ENCODE measurements around the gene SYT12.

SYT12 gene

DNA sequence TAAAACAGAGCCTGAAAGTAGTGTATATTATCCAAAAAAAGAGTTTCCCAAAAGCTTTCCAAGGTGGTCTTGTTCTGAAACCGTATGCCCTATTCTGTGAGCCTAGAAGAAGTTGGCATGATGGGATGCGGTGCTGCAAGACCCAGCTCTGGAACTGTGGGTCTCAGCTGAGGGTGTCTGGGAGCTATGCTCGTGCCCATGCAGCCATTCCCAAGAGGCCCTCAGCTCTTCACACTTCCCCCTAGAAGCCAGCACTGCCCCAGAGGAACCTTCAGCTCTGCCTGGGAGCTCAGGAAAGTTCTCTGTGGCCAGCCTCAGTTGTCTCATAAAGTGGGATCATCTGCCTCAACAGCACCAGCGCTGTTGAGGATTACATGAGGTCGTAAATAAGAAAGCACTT, 6.4 kb upstream of the SYT12 start:
- H3K27ac ChIP-seq (ENCODE audit: low read depth, low read length): no peak overlapping the region
- H3K4me3 ChIP-seq (ENCODE audit: low read length): no peak overlapping the region
- no peaks in the 10 kb centered on the region for H3K4me1 ChIP-seq (ENCODE audit: control insufficient read depth, low read length)
- no peaks in the 10 kb centered on the region for H3K79me2 ChIP-seq (ENCODE audit: control insufficient read depth, low read length)
- no peaks in the 10 kb centered on the region for H4K20me1 ChIP-seq (ENCODE audit: control insufficient read depth, insufficient read depth, low read depth, low read length)
- no peak overlapping the region for H3K4me2 ChIP-seq (ENCODE audit: low read length)
- H3K36me3 ChIP-seq (ENCODE audit: control insufficient read depth, low read length): no peaks in the 10 kb centered on the region
- peaks cover 38% of the 10 kb centered on the region for H3K27me3 ChIP-seq (ENCODE audit: control insufficient read depth, low read length)
- no peaks in the 10 kb centered on the region for H3K9me2 ChIP-seq (replicated peaks; ENCODE audit: control insufficient read depth, low read length)
- H3F3A ChIP-seq (ENCODE audit: control insufficient read depth, insufficient read depth): no peaks in the 10 kb centered on the region
- no peaks in the 10 kb centered on the region for H3K9me3 ChIP-seq (ENCODE audit: control insufficient read depth, insufficient read depth, low read length)
- TF ChIP-seq, protein P1, sequence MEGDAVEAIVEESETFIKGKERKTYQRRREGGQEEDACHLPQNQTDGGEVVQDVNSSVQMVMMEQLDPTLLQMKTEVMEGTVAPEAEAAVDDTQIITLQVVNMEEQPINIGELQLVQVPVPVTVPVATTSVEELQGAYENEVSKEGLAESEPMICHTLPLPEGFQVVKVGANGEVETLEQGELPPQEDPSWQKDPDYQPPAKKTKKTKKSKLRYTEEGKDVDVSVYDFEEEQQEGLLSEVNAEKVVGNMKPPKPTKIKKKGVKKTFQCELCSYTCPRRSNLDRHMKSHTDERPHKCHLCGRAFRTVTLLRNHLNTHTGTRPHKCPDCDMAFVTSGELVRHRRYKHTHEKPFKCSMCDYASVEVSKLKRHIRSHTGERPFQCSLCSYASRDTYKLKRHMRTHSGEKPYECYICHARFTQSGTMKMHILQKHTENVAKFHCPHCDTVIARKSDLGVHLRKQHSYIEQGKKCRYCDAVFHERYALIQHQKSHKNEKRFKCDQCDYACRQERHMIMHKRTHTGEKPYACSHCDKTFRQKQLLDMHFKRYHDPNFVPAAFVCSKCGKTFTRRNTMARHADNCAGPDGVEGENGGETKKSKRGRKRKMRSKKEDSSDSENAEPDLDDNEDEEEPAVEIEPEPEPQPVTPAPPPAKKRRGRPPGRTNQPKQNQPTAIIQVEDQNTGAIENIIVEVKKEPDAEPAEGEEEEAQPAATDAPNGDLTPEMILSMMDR (IDR thresholded peaks at IDR 0.05; ENCODE audit: low read depth, low read length, poor library complexity, severe bottlenecking): no peak
- TF ChIP-seq EZH2phosphoT487 (IDR thresholded peaks at IDR 0.05; ENCODE audit: borderline replicate concordance, low read length): no peak

DNA sequence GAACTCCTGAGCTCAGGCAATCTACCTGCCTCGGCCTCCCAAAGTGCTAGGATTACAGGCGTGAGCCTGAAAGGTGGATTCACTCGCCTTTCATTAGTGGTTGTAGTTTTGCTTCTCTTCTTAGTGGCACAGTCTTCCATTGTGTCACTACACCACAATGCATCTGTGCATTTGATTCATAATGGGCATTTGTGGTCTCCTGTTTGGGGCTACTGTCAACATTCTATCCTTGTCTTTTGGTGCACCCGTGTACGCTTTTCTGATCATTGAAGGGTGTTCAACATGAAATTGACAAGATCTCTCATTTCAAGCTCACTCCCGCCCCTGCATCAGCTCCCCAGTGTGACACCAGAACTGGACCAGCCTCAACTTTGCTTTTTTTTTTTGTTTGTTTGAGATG, 2.0 kb upstream of the SYT12 start:
- TF ChIP-seq EZH2phosphoT487 (IDR thresholded peaks at IDR 0.05; ENCODE audit: borderline replicate concordance, low read length): no peak
- TF ChIP-seq, protein P1 (IDR thresholded peaks at IDR 0.05; ENCODE audit: low read depth, low read length, poor library complexity, severe bottlenecking): no peak
- Histone ChIP-seq H3F3A (ENCODE audit: control insufficient read depth, insufficient read depth) (no peaks in the 10 kb centered on the region), H3K4me2 (ENCODE audit: low read length) (no peak overlapping the region), H3K4me1 (ENCODE audit: control insufficient read depth, low read length) (peaks cover 20% of the 10 kb centered on the region), H3K9me2 (replicated peaks; ENCODE audit: control insufficient read depth, low read length) (no peaks in the 10 kb centered on the region), H3K36me3 (ENCODE audit: control insufficient read depth, low read length) (no peaks in the 10 kb centered on the region), H3K79me2 (ENCODE audit: control insufficient read depth, low read length) (no peaks in the 10 kb centered on the region), H3K27ac (ENCODE audit: low read depth, low read length) (no peak overlapping the region), H3K9me3 (ENCODE audit: control insufficient read depth, insufficient read depth, low read length) (no peaks in the 10 kb centered on the region), H3K27me3 (ENCODE audit: control insufficient read depth, low read length) (peaks cover 55% of the 10 kb centered on the region), H3K4me3 (ENCODE audit: low read length) (no peak overlapping the region), H4K20me1 (ENCODE audit: control insufficient read depth, insufficient read depth, low read depth, low read length) (no peaks in the 10 kb centered on the region)

DNA sequence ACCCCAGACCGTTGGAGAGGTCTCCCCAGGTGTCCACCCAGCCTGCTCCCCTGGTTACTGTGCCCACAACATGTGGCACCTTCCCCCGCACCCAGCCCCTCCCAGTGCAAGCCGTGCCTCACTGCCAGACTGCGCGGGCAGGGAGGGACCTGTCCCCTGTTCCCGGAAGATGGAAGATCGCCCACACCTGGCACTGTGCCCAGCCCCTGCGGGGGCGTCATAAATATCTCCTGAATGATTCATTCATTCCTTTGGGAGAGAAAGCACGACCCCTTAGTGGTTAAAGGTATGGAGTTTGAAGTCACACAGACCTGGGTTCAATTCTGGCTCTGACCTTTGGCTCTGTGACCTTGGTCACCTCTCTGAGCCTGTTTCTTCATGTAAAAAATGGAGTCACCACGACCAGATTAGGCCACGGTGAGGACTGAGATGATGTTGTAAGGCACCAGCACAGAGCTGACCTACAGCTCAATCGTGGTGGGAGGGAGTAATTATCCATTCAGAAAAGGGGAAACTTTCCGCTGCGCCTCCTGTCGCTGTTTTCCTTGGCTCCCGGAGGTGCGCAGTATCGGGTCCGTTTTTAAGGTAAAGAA, 497 bp upstream of the SYT12 start:
- H3K9me3 ChIP-seq (ENCODE audit: control insufficient read depth, insufficient read depth, low read length): no peaks in the 10 kb centered on the region
- H3F3A ChIP-seq (ENCODE audit: control insufficient read depth, insufficient read depth): no peaks in the 10 kb centered on the region
- H3K36me3 ChIP-seq (ENCODE audit: control insufficient read depth, low read length): no peaks in the 10 kb centered on the region
- H3K27me3 ChIP-seq (ENCODE audit: control insufficient read depth, low read length): peaks cover 54% of the 10 kb centered on the region
- H3K9me2 ChIP-seq (replicated peaks; ENCODE audit: control insufficient read depth, low read length): no peaks in the 10 kb centered on the region
- no peaks in the 10 kb centered on the region for H3K79me2 ChIP-seq (ENCODE audit: control insufficient read depth, low read length)
- no peak overlapping the region for H3K4me3 ChIP-seq (ENCODE audit: low read length)
- no peak overlapping the region for H3K4me2 ChIP-seq (ENCODE audit: low read length)
- no peaks in the 10 kb centered on the region for H4K20me1 ChIP-seq (ENCODE audit: control insufficient read depth, insufficient read depth, low read depth, low read length)
- H3K27ac ChIP-seq (ENCODE audit: low read depth, low read length): no peak overlapping the region
- H3K4me1 ChIP-seq (ENCODE audit: control insufficient read depth, low read length): peaks cover 29% of the 10 kb centered on the region
- TF ChIP-seq, protein P1 (IDR thresholded peaks at IDR 0.05; ENCODE audit: low read depth, low read length, poor library complexity, severe bottlenecking): no peak
- no peak for TF ChIP-seq EZH2phosphoT487 (IDR thresholded peaks at IDR 0.05; ENCODE audit: borderline replicate concordance, low read length)
